Mesendoderm (in vitro differentiated cells): Measurements from ENCODE around the gene CCNE1.

Experiments
- DNase-seq: peaks from one replicate; pipeline ENCODE4 v3.0.0; 2013
- H2AK5ac ChIP-seq: 2 replicates; pipeline ENCODE4 v1.6.1; 2013; ENCODE audit warnings: low read length, inconsistent platforms
- H2BK120ac ChIP-seq: 2 replicates; pipeline ENCODE4 v1.6.1; 2013; ENCODE audit warnings: low read depth, mild to moderate bottlenecking, low read length, moderate library complexity, mixed read lengths
- H2BK15ac ChIP-seq: replicated peaks from 2 replicates; pipeline ENCODE4 v1.6.1; 2013; ENCODE audit warnings: low read depth, mild to moderate bottlenecking, moderate library complexity
- H2BK5ac ChIP-seq: 2 replicates; pipeline ENCODE4 v1.6.1; 2013; ENCODE audit warnings: low read length, inconsistent platforms
- H3K18ac ChIP-seq: 2 replicates; pipeline ENCODE4 v1.6.1; 2013; ENCODE audit warnings: mild to moderate bottlenecking, low read length, mixed read lengths
- H3K23ac ChIP-seq: one replicate; pipeline ENCODE4 v1.6.1; 2013; ENCODE audit warnings: low read length
- H3K27ac ChIP-seq: 2 replicates; pipeline ENCODE4 v1.5.1; 2013; ENCODE audit warnings: low read depth, mild to moderate bottlenecking, inconsistent platforms, low read length, moderate library complexity
- H3K27me3 ChIP-seq: 2 replicates; pipeline ENCODE4 v1.6.1; 2013; ENCODE audit warnings: low read length, control low read depth, mild to moderate bottlenecking, inconsistent platforms; ENCODE audit not compliant: insufficient read depth, poor library complexity
- H3K36me3 ChIP-seq: 2 replicates; pipeline ENCODE4 v1.6.1; 2013; ENCODE audit warnings: low read length, inconsistent platforms; ENCODE audit not compliant: control insufficient read depth, insufficient read depth
- H3K4ac ChIP-seq: one replicate; pipeline ENCODE4 v1.6.1; 2013; ENCODE audit warnings: low read depth, mild to moderate bottlenecking, low read length, moderate library complexity
- H3K4me1 ChIP-seq: 2 replicates; pipeline ENCODE4 v1.6.1; 2013; ENCODE audit warnings: low read depth, low read length, inconsistent platforms; ENCODE audit not compliant: control insufficient read depth
- H3K4me2 ChIP-seq: 2 replicates; pipeline ENCODE4 v1.6.1; 2013; ENCODE audit warnings: low read length
- H3K4me3 ChIP-seq: 2 replicates; pipeline ENCODE4 v1.5.1; 2013; ENCODE audit warnings: mild to moderate bottlenecking, low read length
- H3K56ac ChIP-seq: one replicate; pipeline ENCODE4 v1.6.1; 2013; ENCODE audit warnings: low read length
- H3K79me1 ChIP-seq: 2 replicates; pipeline ENCODE4 v1.6.1; 2013; ENCODE audit warnings: low read length, inconsistent platforms
- H3K79me2 ChIP-seq: 2 replicates; pipeline ENCODE4 v1.6.1; 2013; ENCODE audit warnings: mild to moderate bottlenecking, low read length; ENCODE audit not compliant: control insufficient read depth, insufficient read depth
- H3K9ac ChIP-seq: 2 replicates; pipeline ENCODE4 v1.6.1; 2013; ENCODE audit warnings: low read length, inconsistent platforms
- H4K5ac ChIP-seq: one replicate; pipeline ENCODE4 v1.6.1; 2013; ENCODE audit warnings: low read length
- H4K8ac ChIP-seq: one replicate; pipeline ENCODE4 v1.6.1; 2013; ENCODE audit warnings: low read depth, mild to moderate bottlenecking, control low read depth, low read length, moderate library complexity
- WGBS: extraction: QIAGEN DNeasy Blood & Tissue Kit; methylation state at CpG from one replicate; pipeline ENCODE4 v1.1.7; 2013; ENCODE audit warnings: low lambda C conversion rate, missing lambda C conversion rate; ENCODE audit not compliant: insufficient coverage; ENCODE audit errors: extremely low coverage; 5-methylcytosine and 5-hydroxymethylcytosine counted together

The CCNE1 gene

DNA sequence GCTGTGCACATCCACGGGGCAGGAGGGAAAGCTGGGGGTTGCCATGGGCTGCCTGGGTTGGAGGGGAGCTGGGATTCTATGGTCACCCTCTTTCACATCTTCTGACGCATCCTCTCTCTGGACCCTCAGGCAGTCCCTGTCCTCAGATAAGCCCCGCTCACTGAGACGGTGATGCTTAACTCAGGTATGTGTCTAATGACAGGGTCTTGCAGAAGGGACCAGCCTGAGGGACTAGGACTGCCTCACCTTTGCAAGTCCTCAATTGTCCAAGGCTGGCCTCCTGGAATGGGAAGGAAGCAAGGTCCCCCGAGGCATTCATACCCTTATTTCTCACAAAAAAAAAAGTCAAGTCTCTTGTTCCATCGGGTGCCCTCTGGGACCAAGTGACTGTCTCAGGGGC, 37.7 kb upstream of the CCNE1 start:
- no peaks in the 10 kb centered on the region for H3K4me1 ChIP-seq
- no peak overlapping the region for H3K27ac ChIP-seq
- no peaks in the 10 kb centered on the region for H3K79me1 ChIP-seq
- no peak overlapping the region for H3K9ac ChIP-seq
- no peak for DNase-seq
- no peak overlapping the region for H2AK5ac ChIP-seq
- no peak overlapping the region for H3K18ac ChIP-seq
- H3K4ac ChIP-seq, result no peak overlapping the region
- H3K4me2 ChIP-seq, result no peak overlapping the region
- H3K27me3 ChIP-seq, result no peaks in the 10 kb centered on the region
- H2BK5ac ChIP-seq, result no peak overlapping the region
- no peaks in the 10 kb centered on the region for H3K36me3 ChIP-seq
- no peak overlapping the region for H2BK120ac ChIP-seq
- H2BK15ac ChIP-seq, result no peak overlapping the region
- peak overlapping the region; percentile 7 for H3K56ac ChIP-seq
- H3K79me2 ChIP-seq, result no peaks in the 10 kb centered on the region
- H4K8ac ChIP-seq, result no peak overlapping the region
- H4K5ac ChIP-seq, result no peak overlapping the region
- no peak overlapping the region for H3K23ac ChIP-seq
- H3K4me3 ChIP-seq, result no peak overlapping the region
- no CpG with 5 or more reads among the region's 6 CpGs for WGBS

DNA sequence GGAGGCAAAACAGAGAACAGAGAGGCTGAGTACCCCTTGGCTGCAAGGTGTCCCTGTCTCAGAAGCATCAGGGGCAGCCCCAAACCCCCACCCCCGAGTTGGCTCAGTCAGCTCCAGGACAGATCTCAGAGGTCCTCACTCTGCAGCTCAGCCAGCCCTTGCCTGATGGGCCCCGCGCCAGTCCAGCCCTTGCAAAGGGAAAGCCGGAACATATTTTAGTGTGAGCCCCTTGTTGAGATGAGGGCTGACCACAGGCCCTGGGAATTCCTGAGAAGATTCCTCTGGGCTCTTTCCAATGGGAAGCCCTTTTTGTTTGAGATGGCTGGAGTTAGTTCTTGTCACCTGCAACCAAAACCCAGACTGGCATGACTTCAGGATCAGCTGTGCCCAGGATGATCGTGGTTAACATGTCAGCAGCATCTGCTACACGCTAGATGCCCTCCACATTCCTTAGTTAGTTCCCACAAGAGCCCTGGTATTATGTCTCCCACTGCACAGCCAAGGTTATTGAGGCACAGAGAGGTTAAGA, 33.9 kb upstream of the CCNE1 start:
- DNase-seq, result no peak
- Histone ChIP-seq H3K56ac (no peak overlapping the region), H2AK5ac (no peak overlapping the region), H3K4me2 (no peak overlapping the region), H2BK15ac (no peak overlapping the region), H2BK120ac (no peak overlapping the region), H4K5ac (no peak overlapping the region), H3K23ac (peak overlapping the region; percentile 35), H4K8ac (no peak overlapping the region), H3K27me3 (no peaks in the 10 kb centered on the region), H3K18ac (no peak overlapping the region), H3K36me3 (no peaks in the 10 kb centered on the region), H2BK5ac (no peak overlapping the region), H3K4me3 (no peak overlapping the region), H3K4me1 (no peaks in the 10 kb centered on the region), H3K79me2 (no peaks in the 10 kb centered on the region), H3K4ac (no peak overlapping the region), H3K79me1 (no peaks in the 10 kb centered on the region), H3K9ac (no peak overlapping the region), H3K27ac (no peak overlapping the region)
- WGBS, result no CpG with 5 or more reads among the region's 6 CpGs

DNA sequence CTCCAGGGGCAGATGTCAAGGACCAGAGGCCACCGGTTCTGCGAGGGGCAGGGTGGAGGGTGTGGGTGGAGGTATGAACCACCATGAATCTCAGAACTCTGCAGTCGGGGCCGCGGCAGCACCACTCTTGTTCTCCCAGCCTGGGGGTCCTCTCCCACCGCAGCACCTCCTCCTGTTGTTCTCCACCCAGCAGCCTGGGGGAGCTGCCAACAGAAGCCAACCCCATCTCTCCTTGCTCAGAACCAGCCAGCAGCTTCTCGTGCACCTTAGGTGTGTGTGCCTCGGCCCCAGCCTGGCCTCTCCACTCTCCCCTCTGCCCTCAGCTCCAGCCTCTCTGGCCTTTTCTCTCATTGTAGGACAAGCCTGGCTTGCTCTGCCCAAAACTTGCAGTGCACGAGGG, 31.9 kb upstream of the CCNE1 start:
- Histone ChIP-seq H2BK120ac (no peak overlapping the region), H3K27ac (no peak overlapping the region), H2BK5ac (no peak overlapping the region), H3K36me3 (no peaks in the 10 kb centered on the region), H3K79me2 (no peaks in the 10 kb centered on the region), H3K18ac (no peak overlapping the region), H4K8ac (no peak overlapping the region), H3K4ac (no peak overlapping the region), H2AK5ac (no peak overlapping the region), H3K4me3 (no peak overlapping the region), H3K23ac (no peak overlapping the region), H3K4me2 (no peak overlapping the region), H3K27me3 (no peaks in the 10 kb centered on the region), H3K4me1 (no peaks in the 10 kb centered on the region), H4K5ac (no peak overlapping the region), H2BK15ac (no peak overlapping the region), H3K79me1 (no peaks in the 10 kb centered on the region), H3K9ac (no peak overlapping the region), H3K56ac (no peak overlapping the region)
- no CpG with 5 or more reads among the region's 9 CpGs for WGBS
- DNase-seq, result no peak

DNA sequence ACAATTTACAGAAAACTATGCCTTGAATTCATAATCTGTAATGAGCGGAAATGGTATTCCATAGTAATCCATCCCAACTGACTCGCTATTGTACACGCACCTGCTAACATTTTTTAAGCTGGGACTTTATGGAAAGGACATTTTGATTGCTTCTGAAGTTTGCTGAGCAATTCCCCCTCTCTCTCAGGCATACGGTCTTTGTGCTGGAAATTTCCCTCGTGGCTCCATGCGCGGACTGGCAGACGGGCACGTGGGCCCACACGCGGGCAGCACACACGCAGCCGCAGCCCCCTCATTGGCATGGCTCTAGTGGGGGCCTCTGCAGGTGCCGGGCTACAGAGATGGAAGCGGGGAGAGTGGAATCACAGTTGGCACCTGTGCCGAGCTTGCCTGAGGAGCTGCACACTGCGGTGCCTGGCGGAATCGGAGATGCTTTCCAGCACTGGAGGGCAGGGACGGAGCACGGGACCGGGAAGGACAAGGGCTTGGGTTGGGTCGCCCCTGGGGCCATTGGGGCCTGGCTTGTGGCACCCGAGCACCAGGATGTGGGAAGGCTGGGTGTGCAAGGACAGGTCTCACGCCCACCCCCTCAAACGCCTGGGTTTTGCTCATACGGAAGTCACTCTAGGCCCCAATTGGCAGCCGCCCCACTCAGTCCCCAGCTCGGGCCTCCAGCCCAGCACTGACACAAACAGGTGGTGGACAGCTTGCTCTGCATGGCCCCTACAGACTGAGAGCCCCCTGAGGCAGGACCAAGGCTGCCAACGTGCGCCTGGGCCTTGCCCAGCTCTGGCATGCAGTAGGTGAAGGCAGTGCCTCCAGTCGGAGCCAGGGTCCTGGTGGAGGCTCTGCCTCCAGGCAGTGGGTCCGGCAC, 30.2 kb upstream of the CCNE1 start:
- Histone ChIP-seq H3K56ac (no peak overlapping the region), H3K4me3 (no peak overlapping the region), H2BK5ac (no peak overlapping the region), H4K5ac (no peak overlapping the region), H3K18ac (no peak overlapping the region), H3K27ac (no peak overlapping the region), H3K27me3 (no peaks in the 10 kb centered on the region), H2BK15ac (no peak overlapping the region), H3K79me1 (no peaks in the 10 kb centered on the region), H2AK5ac (no peak overlapping the region), H2BK120ac (no peak overlapping the region), H3K79me2 (no peaks in the 10 kb centered on the region), H3K4me2 (no peak overlapping the region), H3K9ac (no peak overlapping the region), H3K4ac (no peak overlapping the region), H3K4me1 (no peaks in the 10 kb centered on the region), H3K36me3 (no peaks in the 10 kb centered on the region), H4K8ac (no peak overlapping the region), H3K23ac (no peak overlapping the region)
- DNase-seq, result no peak
- WGBS, result no CpG with 5 or more reads among the region's 33 CpGs

DNA sequence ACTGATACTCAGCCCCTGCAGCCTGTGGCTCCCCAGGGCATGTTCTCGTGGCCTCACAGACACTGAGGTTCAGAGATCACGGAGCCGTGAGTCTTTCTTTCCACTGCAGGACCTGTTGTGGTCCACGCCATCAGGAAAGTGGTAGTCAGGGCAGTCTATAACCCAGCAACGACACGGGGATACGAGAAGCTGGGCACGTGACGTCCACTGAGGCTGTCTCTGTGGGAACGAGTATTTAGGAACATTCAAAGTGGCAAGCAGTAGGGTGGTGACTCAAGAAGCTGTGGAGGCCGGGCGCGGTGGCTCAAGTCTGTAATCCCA, 29.6 kb upstream of the CCNE1 start:
- Histone ChIP-seq H4K5ac (no peak overlapping the region), H3K79me1 (no peaks in the 10 kb centered on the region), H2BK15ac (no peak overlapping the region), H3K18ac (no peak overlapping the region), H3K4me1 (no peaks in the 10 kb centered on the region), H3K9ac (no peak overlapping the region), H2BK5ac (no peak overlapping the region), H2BK120ac (no peak overlapping the region), H4K8ac (no peak overlapping the region), H3K4me3 (no peak overlapping the region), H3K4ac (no peak overlapping the region), H2AK5ac (no peak overlapping the region), H3K23ac (no peak overlapping the region), H3K56ac (no peak overlapping the region), H3K27me3 (no peaks in the 10 kb centered on the region), H3K79me2 (no peaks in the 10 kb centered on the region), H3K4me2 (no peak overlapping the region), H3K27ac (no peak overlapping the region), H3K36me3 (no peaks in the 10 kb centered on the region)
- DNase-seq, result no peak
- WGBS, result no CpG with 5 or more reads among the region's 13 CpGs
